ENCODE data around the gene GSX2.
"Not testable (repeated sequence)": the region's sequence is repeated elsewhere in the genome, so short reads cannot be mapped to it uniquely, and the experiment has no call there.

GSX2 gene

DNA sequence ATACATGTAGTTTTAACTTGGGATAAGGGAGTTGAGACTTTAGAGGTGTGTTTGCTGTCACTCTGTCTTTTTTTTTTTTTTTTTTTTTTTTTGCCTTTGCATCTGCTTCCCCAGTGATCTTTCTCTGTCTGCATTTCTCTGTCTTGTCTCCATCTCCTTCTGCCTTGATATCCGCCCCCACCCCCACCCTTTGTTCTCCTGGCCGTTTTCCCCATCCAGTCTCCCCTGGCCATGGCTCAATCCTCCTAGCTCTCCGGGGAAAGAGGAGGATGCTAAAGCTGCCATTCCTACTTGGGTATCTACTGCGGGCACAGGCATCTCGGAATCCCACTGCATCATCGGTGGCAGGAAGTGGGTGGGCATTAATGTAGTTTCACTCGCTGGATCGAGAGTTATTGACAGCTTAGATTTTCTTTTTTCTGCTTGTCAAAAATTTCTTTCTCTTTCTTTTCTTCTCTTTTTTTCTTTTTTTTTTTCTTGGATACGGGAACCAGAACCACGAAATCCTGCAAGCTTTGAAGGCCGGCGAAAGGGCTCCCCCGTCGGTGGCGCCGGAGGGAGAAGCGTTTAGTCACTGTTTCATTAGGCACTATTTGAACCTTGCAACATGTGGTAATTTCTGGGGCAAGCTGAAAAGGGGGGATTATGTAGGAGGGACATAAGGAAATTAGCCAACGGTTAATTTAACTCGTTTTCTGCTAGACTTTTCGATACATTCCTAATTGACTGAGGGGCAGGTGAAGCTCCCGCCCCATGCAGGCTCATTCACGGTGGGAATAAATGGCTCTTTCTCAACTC lies 8.2 kb downstream of the GSX2 start:
- no peak for DNase-seq

GRCh38 chr4:54109241-54110018 lies 9.5 kb downstream of the GSX2 start:
- DNase-seq, result no peak

- no peak for DNase-seq
Measured at GRCh38 chr4:54110019-54110416, 10.1 kb downstream of the GSX2 start.

DNA sequence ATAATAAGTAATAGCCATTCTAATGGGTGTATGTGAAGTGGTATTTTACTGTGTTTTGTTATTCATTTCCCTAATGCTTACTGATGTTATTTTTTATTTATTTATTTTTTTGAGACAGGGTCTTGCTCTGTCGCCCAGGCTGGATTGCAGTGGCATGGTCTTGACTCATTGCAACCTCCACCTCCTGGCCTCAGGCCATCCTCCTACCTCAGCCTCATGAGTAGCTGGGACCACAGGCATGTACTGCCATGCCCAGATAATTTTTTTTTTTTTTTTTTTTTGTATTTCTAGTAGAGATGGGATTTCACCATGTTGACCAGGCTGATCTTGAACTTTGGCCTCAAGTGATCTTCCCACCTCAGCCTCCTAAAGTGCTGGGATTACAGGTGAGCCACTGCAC lies 13.2 kb downstream of the GSX2 start:
- DNase-seq, result not testable (repeated sequence)

DNA sequence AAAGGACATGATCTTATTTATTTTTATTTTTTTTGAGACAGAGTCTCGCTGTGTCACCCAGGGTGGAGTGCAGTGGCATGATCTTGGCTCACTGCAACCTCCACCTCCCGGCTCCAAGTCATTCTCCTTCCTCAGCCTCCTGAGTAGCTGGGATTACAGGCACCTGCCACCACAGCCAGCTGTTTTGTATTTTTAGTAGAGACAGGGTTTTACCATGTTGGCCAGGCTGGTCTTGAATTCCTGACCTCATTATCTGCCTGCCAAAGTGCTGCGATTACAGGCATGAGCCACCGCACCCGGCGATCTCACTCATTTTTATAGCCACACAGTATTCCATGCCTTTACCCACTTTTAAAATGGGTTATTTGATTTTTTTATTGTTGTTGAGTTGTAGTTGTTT lies 16.3 kb downstream of the GSX2 start:
- DNase-seq, result not testable (repeated sequence)

DNA sequence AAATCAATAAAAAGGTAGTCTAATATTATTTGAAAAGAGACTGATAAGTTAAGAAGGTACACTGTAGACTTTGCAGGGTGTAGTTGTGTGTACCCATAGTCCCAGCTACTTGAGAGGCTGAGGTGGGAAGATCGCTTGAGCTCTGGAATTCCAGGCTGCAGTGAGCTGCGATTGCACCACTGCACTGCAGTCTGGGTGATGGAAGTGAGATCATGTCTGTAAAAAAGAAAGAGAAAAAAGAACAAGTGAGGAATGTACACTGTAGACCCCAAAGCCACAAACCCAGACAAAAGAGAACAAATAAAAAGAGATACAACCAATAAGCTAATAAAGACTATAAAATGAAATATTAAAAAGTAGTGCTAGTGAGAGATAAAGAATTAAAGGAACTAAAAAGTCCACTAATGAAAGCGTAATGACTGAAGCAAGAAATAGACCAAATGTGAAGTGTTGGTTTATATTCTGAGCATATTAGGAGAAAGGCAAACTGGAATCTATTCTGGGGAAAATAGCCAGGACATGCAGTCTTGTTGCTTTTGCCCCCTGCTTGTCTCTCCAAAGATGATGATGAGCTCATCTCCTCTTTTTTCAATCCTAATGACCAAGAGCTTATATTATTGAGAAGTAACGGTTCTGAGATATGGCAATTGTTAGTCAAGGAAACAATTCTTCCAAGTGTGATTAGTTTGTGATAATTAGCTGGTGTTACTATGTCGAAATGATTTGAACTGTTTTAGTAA lies 19.1 kb downstream of the GSX2 start:
- DNase-seq, result no peak

- no peak for DNase-seq
Measured at GRCh38 chr4:54120518-54120917, 20.6 kb downstream of the GSX2 start.

DNA sequence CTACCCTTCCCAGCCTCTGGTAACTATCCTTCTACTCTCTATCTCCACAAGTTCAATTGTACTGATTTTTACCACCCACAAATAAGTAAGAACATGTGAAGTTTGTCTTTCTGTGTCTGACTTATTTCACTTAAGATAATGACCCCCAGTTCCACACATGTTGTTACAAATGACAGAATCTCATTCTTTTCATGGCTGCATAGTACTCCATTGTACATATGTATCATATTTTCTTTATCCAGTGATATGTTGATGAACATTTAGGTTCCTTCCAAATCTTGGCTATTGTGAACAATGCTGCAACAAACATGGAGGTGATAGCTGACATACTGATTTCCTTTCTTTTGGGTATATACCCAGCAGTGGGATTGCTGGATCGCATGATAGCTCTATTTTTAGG lies 27.7 kb downstream of the GSX2 start:
- DNase-seq, result no peak

DNA sequence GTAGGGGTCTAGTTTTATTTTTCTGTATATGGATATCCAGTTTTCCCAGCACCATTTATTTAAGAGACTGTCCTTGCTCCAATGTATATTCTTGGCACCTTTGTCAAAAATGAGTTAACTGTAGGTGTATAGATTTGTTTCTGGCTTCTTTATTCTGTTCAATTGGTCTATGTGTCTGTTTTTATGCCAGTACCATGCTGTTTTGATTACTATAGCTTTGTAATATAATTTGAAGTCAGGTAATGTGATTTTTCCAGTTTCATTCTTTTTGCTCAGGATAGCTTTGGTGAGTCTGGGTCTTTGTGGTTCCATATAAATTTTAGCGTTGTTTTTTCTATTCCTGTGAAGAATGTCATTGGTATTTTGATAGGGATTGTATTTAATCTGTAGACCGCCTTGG lies 28.7 kb downstream of the GSX2 start:
- DNase-seq, result not testable (repeated sequence)

DNA sequence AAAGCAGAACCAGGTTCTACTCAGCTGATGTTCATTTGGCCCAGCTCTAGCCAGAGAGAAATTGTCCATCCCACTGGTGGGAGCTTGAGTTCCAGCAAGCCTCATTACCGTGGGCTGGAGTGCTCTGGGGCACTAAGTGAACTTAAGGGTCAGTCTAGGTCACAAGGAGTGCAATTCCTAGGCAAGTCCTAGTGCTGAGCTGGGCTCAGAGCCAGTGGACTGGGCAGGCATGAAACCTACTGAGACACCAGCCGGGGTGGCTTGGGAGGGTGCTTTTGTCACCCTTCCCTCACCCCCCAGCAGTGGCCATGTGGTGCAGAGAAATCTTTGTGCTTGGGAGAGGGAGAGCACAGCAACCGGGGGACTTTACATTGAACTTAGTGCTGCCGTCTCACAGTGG lies 39.4 kb downstream of the GSX2 start:
- no peak for DNase-seq

- DNase-seq, result no peak
Measured at GRCh38 chr4:54140287-54140686, 40.3 kb downstream of the GSX2 start.

DNA sequence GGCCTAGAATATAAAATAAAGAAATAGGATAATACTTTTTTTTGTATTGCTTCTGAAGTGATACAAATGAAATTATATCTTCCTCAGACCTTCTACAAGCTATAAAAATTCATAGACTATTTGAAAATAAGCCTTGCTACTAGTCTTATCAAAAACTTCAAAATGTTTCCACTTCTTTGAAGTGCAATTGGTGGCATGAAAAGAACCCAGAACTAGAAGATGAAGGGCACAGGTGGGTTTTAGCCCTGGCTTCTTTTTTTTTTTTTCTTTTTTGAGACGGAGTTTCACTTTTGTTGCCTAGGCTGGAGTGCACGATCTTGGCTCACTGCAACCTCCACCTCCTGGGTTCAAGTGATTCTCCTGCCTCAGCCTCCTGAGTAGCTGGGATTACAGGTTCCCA lies 44.2 kb downstream of the GSX2 start:
- no peak for DNase-seq

DNA sequence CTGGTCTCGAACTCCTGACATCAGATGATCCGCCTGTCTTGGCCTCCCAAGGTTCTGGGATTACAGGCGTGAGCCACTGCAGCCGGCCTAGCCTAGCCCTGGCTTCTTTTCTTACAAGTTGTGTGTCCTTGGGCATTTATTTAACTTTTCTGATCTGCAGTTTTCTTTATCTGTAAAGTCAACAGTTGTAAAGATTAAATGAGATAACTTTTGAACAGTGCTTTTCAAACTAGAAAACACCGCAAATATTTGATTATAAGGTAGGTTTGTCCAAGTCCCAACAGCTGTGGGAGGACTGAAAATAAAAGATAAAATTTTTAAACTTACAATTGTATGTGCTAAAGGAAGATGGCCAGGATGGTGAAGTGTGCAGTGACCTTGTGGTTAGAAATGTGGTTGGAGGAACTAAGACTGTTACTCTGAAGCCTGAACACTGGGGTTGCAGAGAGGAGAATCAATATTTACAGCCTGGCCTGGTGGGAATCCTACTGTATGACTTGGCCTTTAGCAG lies 44.8 kb downstream of the GSX2 start:
- DNase-seq, result no peak

DNA sequence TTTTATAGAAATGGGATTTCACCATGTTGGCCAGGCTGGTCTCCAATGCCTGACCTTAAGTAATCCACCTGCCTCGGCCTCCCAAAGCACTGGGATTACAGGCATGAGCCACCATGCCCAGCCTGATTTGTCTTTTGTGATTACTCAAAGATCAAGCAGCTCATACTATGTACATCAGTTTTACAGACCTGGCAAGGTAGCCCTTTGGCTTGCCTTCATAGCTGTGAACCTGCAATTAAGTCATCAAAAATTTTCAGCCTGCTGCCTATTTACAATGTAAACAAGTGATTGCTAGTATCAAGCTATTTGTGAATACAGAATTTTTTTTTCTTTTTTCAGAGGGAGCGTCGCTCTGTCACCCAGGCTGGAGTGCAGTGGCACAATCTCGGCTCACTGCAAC lies 46.2 kb downstream of the GSX2 start:
- DNase-seq, result no peak

DNA sequence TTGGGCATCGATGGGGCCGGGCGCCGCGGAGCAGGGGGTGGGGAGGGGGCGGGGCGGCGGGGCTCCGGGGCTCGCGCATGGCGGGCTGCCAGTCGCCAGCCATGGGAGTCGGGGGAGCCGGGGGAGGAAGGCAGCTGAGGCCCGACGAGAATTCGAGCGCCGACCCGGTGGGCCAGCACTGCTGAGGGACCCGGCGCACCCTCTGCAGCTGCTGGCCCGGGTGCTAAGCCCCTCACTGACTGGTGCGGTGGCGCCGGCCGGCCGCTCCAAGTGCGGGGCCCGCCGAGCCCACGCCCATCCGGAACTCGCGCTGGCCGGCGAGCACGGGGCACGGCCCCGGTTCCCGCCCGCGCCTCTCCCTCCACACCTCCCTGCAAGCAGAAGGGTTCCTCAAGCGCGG lies 49.4 kb downstream of the GSX2 start:
- no peak for DNase-seq
